Keratinocyte (primary cell): ENCODE measurements around the gene SPATA32. TPM values are rescaled to one million over a fixed set of nuclear protein-coding genes. Genes with fewer than 3 reads are reported as not detected.

Source experiments
- DNase-seq: peaks from one replicate; pipeline ENCODE4 v3.0.0-alpha.2; 2011; ENCODE audit warnings: low read depth, missing footprints, low spot score
- FAIRE-seq: peaks from 2 replicates; lab custom pipeline; 2011; peaks lifted over from hg19 to GRCh38; lab: Jason Lieb, UNC
- H2AFZ ChIP-seq: 2 replicates; pipeline ENCODE4 v1.6.0; 2012; ENCODE audit warnings: low read length, control low read depth, inconsistent platforms; ENCODE audit not compliant: control insufficient read depth
- H3K27ac ChIP-seq: 2 replicates; pipeline ENCODE4 v1.5.1; 2011; ENCODE audit warnings: low read length; ENCODE audit not compliant: control insufficient read depth, insufficient read depth
- H3K27me3 ChIP-seq: 3 replicates; pipeline ENCODE4 v1.6.0; 2011; ENCODE audit warnings: low read length; ENCODE audit not compliant: control insufficient read depth, insufficient read depth; ENCODE audit errors: extremely low read depth
- H3K36me3 ChIP-seq, 2 experiments: 2 replicates in 1 of 2; 3 replicates in 1 of 2; pipeline ENCODE4 v1.5.1; 2011; ENCODE audit warnings: low read length in 2 of 2, mild to moderate bottlenecking in 1 of 2; ENCODE audit not compliant: control insufficient read depth in 2 of 2, insufficient read depth in 2 of 2; ENCODE audit errors: extremely low read depth in 1 of 2
- H3K4me1 ChIP-seq: 3 replicates; pipeline ENCODE4 v1.5.1; 2011; ENCODE audit warnings: low read length; ENCODE audit not compliant: control insufficient read depth, insufficient read depth; ENCODE audit errors: extremely low read depth
- H3K4me2 ChIP-seq: 3 replicates; pipeline ENCODE4 v1.6.0; 2011; ENCODE audit warnings: low read depth, low read length; ENCODE audit not compliant: control insufficient read depth, insufficient read depth; ENCODE audit errors: extremely low read depth
- H3K4me3 ChIP-seq, 3 experiments: fragments of 200-600 bp in 1 of 3; sonication (generic) in 1 of 3; 2 replicates in 2 of 3; 3 replicates in 1 of 3; pipeline ENCODE4 v1.5.1; 2011 to 2016; ENCODE audit warnings: low read length in 3 of 3, mild to moderate bottlenecking in 3 of 3, control low read depth in 2 of 3, inconsistent platforms in 1 of 3, low read depth in 1 of 3, mixed read lengths in 1 of 3, mixed run types in 1 of 3, moderate library complexity in 1 of 3; ENCODE audit not compliant: control insufficient read depth in 2 of 3, insufficient read depth in 2 of 3; ENCODE audit errors: extremely low read depth in 1 of 3
- H3K79me2 ChIP-seq: 2 replicates; pipeline ENCODE4 v1.6.0; 2012; ENCODE audit warnings: low read length; ENCODE audit not compliant: control insufficient read depth, insufficient read depth
- H3K9ac ChIP-seq: 3 replicates; pipeline ENCODE4 v1.6.0; 2011; ENCODE audit warnings: low read length; ENCODE audit not compliant: control insufficient read depth, insufficient read depth; ENCODE audit errors: extremely low read depth
- H3K9me1 ChIP-seq: 3 replicates; pipeline ENCODE4 v1.6.0; 2011; ENCODE audit warnings: low read length; ENCODE audit not compliant: control insufficient read depth, insufficient read depth; ENCODE audit errors: extremely low read depth
- H3K9me3 ChIP-seq: 2 replicates; pipeline ENCODE4 v1.5.1; 2012; ENCODE audit warnings: low read depth, low read length; ENCODE audit not compliant: control insufficient read depth
- H4K20me1 ChIP-seq: 3 replicates; pipeline ENCODE4 v1.6.0; 2011; ENCODE audit warnings: low read length; ENCODE audit not compliant: control insufficient read depth, insufficient read depth; ENCODE audit errors: extremely low read depth
- CTCF ChIP-seq, 3 experiments: IDR thresholded peaks in 1 of 3; conservative IDR thresholded peaks in 1 of 3; optimal IDR thresholded peaks in 1 of 3; 2 replicates in 2 of 3; 3 replicates in 1 of 3; pipeline versions ENCODE3 to v1.5.1; 2011; ENCODE audit warnings: low read length in 3 of 3, mild to moderate bottlenecking in 3 of 3, moderate library complexity in 2 of 3, control low read depth in 1 of 3, inconsistent platforms in 1 of 3; ENCODE audit not compliant: insufficient read depth in 2 of 3; ENCODE audit errors: extremely low read depth in 1 of 3
- EZH2 ChIP-seq: IDR thresholded peaks from one replicate; pipeline ENCODE4 v1.6.1; 2012; ENCODE audit warnings: inconsistent platforms, mild to moderate bottlenecking, low read length, moderate library complexity
- dilution Hi-C: fragments of 300-500 bp; cut with MboI; formaldehyde crosslinking; loops from one replicate; pipeline ENCODE4 v1.7.0; 2020; ENCODE audit warnings: low sequenced_read_pairs; ENCODE audit not compliant: extremely low pct_ligation_motif_present
- polyA plus RNA-seq, 5 experiments: library from polyadenylated mRNA; depleted of rRNA in 3 of 5; stranded (reverse) in 3 of 5; stranded (forward) in 1 of 5; unstranded in 1 of 5; fragments of >200 nt; gene quantifications; 1 replicate in 1 of 5; 2 replicates in 3 of 5; 3 replicates in 1 of 5; pipeline versions ENCODE4 v1.2.1 to v1.2.3, GENCODE V29; 2011 to 2012; ENCODE audit warnings: missing spikeins in 2 of 5, low read depth in 1 of 5, low replicate concordance in 1 of 5

The SPATA32 gene
- polyA plus RNA-seq, 1 donor (not counting 4 experiments of a cell fraction or from before 2014, with no cell fraction given) = not detected

GRCh38 chr17:45226576-45226975, 35.3 kb downstream of the SPATA32 start:
- no peak for FAIRE-seq
- Histone ChIP-seq H3K79me2 (no peaks in the 10 kb centered on the region), H3K4me1 (peaks cover 35% of the 10 kb centered on the region), H4K20me1 (no peaks in the 10 kb centered on the region), H3K27ac (no peak overlapping the region), H3K4me3 (no peak overlapping the region), H3K4me2 (no peak overlapping the region), H3K9ac (no peak overlapping the region), H3K9me3 (no peaks in the 10 kb centered on the region), H3K27me3 (peaks cover 20% of the 10 kb centered on the region), H3K9me1 (no peaks in the 10 kb centered on the region), H2AFZ (no peak overlapping the region), H3K36me3 (no peaks in the 10 kb centered on the region)
- dilution Hi-C loops = no loop called here
- DNase-seq = no peak
- no peak for TF ChIP-seq EZH2
- no peak for TF ChIP-seq CTCF (optimal IDR thresholded peaks at IDR 0.05 in 1 of 3, IDR thresholded peaks at IDR 0.05 in 1 of 3, conservative IDR thresholded peaks at IDR 0.05 in 1 of 3; ENCODE audit: extremely low read depth in 1 of 3, insufficient read depth in 2 of 3, low read length in 3 of 3)

GRCh38 chr17:45225964-45226530, 35.8 kb downstream of the SPATA32 start:
- Histone ChIP-seq H3K9me1 (no peaks in the 10 kb centered on the region), H3K4me2 (no peak overlapping the region), H3K9me3 (no peaks in the 10 kb centered on the region), H3K9ac (no peak overlapping the region), H3K4me1 (peaks cover 35% of the 10 kb centered on the region), H3K79me2 (no peaks in the 10 kb centered on the region), H2AFZ (no peak overlapping the region), H3K36me3 (no peaks in the 10 kb centered on the region), H3K27me3 (peaks cover 24% of the 10 kb centered on the region), H4K20me1 (no peaks in the 10 kb centered on the region), H3K4me3 (no peak overlapping the region), H3K27ac (no peak overlapping the region)
- dilution Hi-C loops = no loop called here
- TF ChIP-seq EZH2 = no peak
- no peak for TF ChIP-seq CTCF (optimal IDR thresholded peaks at IDR 0.05 in 1 of 3, IDR thresholded peaks at IDR 0.05 in 1 of 3, conservative IDR thresholded peaks at IDR 0.05 in 1 of 3; ENCODE audit: extremely low read depth in 1 of 3, insufficient read depth in 2 of 3, low read length in 3 of 3)
- FAIRE-seq = no peak
- DNase-seq = no peak
